ENCODE data around the gene ZNF436. TPM values are rescaled to one million over a fixed set of nuclear protein-coding genes. Genes with fewer than 3 reads are reported as not detected.
A peak's percentile ranks its signal among the peaks of the same experiment; 100 is the strongest.

ZNF436 gene
- 1 to 10 TPM; 6.2 to 9.6 TPM for polyA plus RNA-seq

DNA sequence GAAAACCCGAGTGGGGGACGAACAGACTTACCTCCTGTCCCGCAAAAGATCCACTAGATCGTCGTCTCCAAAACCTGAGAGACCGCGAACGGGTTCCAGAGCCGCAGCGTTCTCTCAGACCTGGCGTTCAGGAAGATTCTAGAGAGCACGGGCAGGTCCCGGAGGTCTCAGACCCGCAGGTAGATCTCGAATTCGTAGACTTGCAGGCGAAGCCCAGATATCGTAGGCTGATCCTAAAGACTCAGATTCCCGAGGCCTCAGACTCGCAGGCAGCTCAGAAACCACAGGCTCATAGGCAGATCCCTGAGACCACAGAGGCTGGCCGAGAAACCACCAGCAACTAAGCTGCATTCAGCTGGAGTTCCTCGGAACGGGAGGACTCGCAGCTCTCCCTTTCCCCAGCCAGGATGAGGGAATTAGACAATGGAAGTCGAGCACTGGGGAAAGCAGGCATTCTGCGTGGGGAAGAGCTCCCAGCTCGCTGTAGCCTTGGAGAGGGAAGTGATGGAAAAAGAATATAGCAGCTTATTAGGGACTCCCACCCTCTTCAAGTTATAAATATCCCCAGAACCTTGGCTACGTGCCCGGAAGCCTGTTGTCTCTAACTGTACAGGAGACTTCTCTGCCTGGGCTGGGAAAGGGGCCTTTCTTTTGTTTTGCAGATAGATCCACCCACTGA is at the start of gene ZNF436:
Gene ZNF436, minus strand, starts transcription at position 502 of the 679 bp plus-strand sequence. CDS start 1,831 bp downstream, outside the sequence.
- H3K4me1 ChIP-seq (ENCODE audit: control insufficient read depth in 2 of 2, insufficient read depth in 2 of 2, low read length in 1 of 2): peaks cover 7 to 14% of the 10 kb centered on the region in 2 donors
- H3K4me3 ChIP-seq (ENCODE audit: low read depth in 1 of 2, low read length in 2 of 2): peak within 1 kb of the TSS; percentile 84 to 95
- H3K36me3 ChIP-seq (ENCODE audit: control insufficient read depth in 2 of 2, insufficient read depth in 2 of 2, low read length in 1 of 2): no peaks in the 10 kb centered on the region
- 1% methylated on average over 29 of the region's 29 CpGs for WGBS, 2 donors
- no peaks in the 10 kb centered on the region for H3K27me3 ChIP-seq (ENCODE audit: control insufficient read depth in 1 of 2, insufficient read depth in 2 of 2, low read length in 2 of 2)
- peaks cover 0 to 1% of the 10 kb centered on the region in 2 donors for H3K9me3 ChIP-seq (ENCODE audit: control insufficient read depth in 2 of 2, insufficient read depth in 1 of 2, low read depth in 1 of 2, low read length in 1 of 2)
- peak within 1 kb of the TSS; percentile 93 to 99 for H3K27ac ChIP-seq (ENCODE audit: low read depth in 2 of 2, low read length in 1 of 2)

- Histone ChIP-seq H3K4me1 (ENCODE audit: control insufficient read depth in 2 of 2, insufficient read depth in 2 of 2, low read length in 1 of 2) (peaks cover 0 to 13% of the 10 kb centered on the region in 2 donors), H3K27me3 (ENCODE audit: control insufficient read depth in 1 of 2, insufficient read depth in 2 of 2, low read length in 2 of 2) (no peaks in the 10 kb centered on the region), H3K4me3 (ENCODE audit: low read depth in 1 of 2, low read length in 2 of 2) (no peak overlapping the region), H3K9me3 (ENCODE audit: control insufficient read depth in 2 of 2, insufficient read depth in 1 of 2, low read depth in 1 of 2, low read length in 1 of 2) (no peaks in the 10 kb centered on the region), H3K36me3 (ENCODE audit: control insufficient read depth in 2 of 2, insufficient read depth in 2 of 2, low read length in 1 of 2) (peaks cover 0 to 3% of the 10 kb centered on the region in 2 donors), H3K27ac (ENCODE audit: low read depth in 2 of 2, low read length in 1 of 2) (no peak overlapping the region)
- WGBS, 2 donors: 69 to 87% methylated on average over 6 of the region's 6 CpGs
Observed at GRCh38 chr1:23419180-23419579, 49.5 kb upstream of the ZNF436 start.

- H3K9me3 ChIP-seq (ENCODE audit: control insufficient read depth in 2 of 2, insufficient read depth in 1 of 2, low read depth in 1 of 2, low read length in 1 of 2): no peaks in the 10 kb centered on the region
- H3K4me3 ChIP-seq (ENCODE audit: low read depth in 1 of 2, low read length in 2 of 2): no peak overlapping the region
- H3K27me3 ChIP-seq (ENCODE audit: control insufficient read depth in 1 of 2, insufficient read depth in 2 of 2, low read length in 2 of 2): no peaks in the 10 kb centered on the region
- H3K27ac ChIP-seq (ENCODE audit: low read depth in 2 of 2, low read length in 1 of 2): no peak overlapping the region
- H3K4me1 ChIP-seq (ENCODE audit: control insufficient read depth in 2 of 2, insufficient read depth in 2 of 2, low read length in 1 of 2): peaks cover 0 to 8% of the 10 kb centered on the region in 2 donors
- WGBS, 2 donors: 58 to 72% methylated on average over 3 of the region's 3 CpGs
- H3K36me3 ChIP-seq (ENCODE audit: control insufficient read depth in 2 of 2, insufficient read depth in 2 of 2, low read length in 1 of 2): peaks cover 0 to 3% of the 10 kb centered on the region in 2 donors
Observed at GRCh38 chr1:23417570-23417969, 47.9 kb upstream of the ZNF436 start.

DNA sequence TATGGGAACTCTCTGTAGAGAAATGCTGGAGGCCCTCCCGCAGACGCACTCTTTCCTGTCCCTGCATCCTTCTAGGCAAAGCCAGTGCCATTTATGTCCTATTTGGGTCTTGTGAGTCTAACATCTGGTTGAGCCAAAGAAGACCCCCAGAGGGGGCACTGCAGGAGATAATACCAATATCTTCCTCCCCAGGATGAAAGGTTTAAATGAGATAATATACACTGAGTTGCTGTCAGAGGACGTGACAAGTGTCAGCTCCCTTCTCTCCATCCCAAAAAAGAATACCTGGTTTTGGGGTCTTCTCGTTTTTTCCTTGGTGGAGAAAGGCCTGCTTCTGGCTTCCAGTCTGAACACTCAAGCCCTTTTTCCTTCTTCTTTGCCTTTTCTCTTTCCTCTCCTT is 47.3 kb upstream of the ZNF436 start:
- Histone ChIP-seq H3K27me3 (ENCODE audit: control insufficient read depth in 1 of 2, insufficient read depth in 2 of 2, low read length in 2 of 2) (no peaks in the 10 kb centered on the region), H3K9me3 (ENCODE audit: control insufficient read depth in 2 of 2, insufficient read depth in 1 of 2, low read depth in 1 of 2, low read length in 1 of 2) (no peaks in the 10 kb centered on the region), H3K27ac (ENCODE audit: low read depth in 2 of 2, low read length in 1 of 2) (no peak overlapping the region), H3K4me3 (ENCODE audit: low read depth in 1 of 2, low read length in 2 of 2) (no peak overlapping the region), H3K36me3 (ENCODE audit: control insufficient read depth in 2 of 2, insufficient read depth in 2 of 2, low read length in 1 of 2) (peaks cover 0 to 3% of the 10 kb centered on the region in 2 donors), H3K4me1 (ENCODE audit: control insufficient read depth in 2 of 2, insufficient read depth in 2 of 2, low read length in 1 of 2) (peaks cover 0 to 3% of the 10 kb centered on the region in 2 donors)
- WGBS, 2 donors: 90 to 91% methylated on average over 4 of the region's 4 CpGs

DNA sequence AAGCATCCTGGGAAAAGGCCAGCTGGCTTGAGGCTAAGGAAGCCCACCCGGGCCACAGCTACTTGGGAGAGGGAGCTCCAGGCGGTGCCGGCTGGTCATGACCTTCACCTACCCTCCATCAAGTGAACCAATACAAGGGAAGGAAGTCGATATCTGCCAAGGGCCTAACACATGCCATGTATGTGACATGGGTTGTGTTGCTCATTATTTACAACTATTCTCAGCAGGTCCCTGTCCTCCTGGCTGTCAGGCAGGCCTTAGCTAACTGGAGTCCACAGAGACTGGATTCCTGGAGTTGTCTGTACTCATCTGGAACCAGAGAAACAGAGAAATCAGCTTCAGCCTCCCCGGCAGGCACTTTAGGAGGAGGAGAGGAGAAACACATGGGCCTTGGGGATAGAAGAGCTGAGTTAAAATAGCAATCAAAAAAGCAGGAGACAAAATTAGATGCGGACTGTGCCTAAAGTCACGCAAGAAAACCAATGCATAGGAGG is 39.2 kb upstream of the ZNF436 start:
- Histone ChIP-seq H3K27me3 (ENCODE audit: control insufficient read depth in 1 of 2, insufficient read depth in 2 of 2, low read length in 2 of 2) (no peaks in the 10 kb centered on the region), H3K4me1 (ENCODE audit: control insufficient read depth in 2 of 2, insufficient read depth in 2 of 2, low read length in 1 of 2) (peaks cover 0 to 3% of the 10 kb centered on the region in 2 donors), H3K36me3 (ENCODE audit: control insufficient read depth in 2 of 2, insufficient read depth in 2 of 2, low read length in 1 of 2) (peaks cover 3 to 5% of the 10 kb centered on the region in 2 donors), H3K9me3 (ENCODE audit: control insufficient read depth in 2 of 2, insufficient read depth in 1 of 2, low read depth in 1 of 2, low read length in 1 of 2) (no peaks in the 10 kb centered on the region), H3K4me3 (ENCODE audit: low read depth in 1 of 2, low read length in 2 of 2) (no peak overlapping the region), H3K27ac (ENCODE audit: low read depth in 2 of 2, low read length in 1 of 2) (no peak overlapping the region)
- WGBS, 2 donors: 75 to 87% methylated on average over 7 of the region's 7 CpGs

DNA sequence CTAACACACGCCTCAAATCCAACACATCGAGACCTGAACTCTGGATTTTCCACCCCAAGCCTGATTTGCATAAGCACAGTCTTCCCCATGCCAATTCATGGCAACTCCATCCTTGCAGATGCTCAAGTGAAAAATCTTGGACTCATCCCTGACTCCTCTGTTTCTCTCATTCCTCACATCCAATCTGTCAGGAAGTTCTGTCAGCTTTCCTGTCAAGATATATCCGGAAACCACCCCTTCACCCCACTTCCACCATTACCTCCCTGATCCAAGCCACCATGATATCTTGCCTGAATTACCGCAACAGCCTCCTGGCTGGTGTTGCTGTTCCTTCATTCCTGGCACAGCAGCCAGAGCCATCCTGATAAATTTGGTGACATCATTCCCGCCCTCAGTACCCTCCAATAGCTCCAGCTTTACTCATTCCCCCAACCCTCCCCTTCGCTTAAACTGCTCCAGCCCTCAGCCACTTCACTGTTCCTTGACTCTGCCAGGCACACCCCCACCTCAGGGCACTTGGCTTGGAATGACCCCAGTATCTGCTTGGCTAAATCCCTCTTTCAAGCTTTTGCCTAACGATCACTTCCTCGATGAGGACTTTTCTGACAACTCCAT is 37.5 kb upstream of the ZNF436 start:
- peaks cover 0 to 11% of the 10 kb centered on the region in 2 donors for H3K4me1 ChIP-seq (ENCODE audit: control insufficient read depth in 2 of 2, insufficient read depth in 2 of 2, low read length in 1 of 2)

DNA sequence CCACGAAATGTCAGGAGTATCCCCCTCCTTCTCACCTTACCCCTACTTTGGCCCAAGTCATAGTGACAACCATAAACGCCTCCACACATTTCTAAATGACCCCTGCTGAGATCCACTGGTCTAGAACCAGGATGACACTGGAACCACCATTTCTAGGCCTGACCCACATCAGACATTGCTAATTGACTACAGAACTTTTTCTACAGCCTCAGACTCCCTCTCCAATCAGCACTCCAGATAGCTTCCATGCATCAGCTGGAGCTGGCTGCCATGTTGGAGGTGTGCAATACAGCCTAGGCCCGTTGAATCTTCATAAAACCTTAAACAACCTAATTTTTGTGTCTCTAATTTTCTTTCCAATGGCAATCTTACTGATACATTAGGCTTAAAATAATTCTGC is 36.3 kb upstream of the ZNF436 start:
- H3K27ac ChIP-seq (ENCODE audit: low read depth in 2 of 2, low read length in 1 of 2): no peak overlapping the region
- WGBS, 2 donors: 87 to 88% methylated on average over 3 of the region's 3 CpGs
- peaks cover 0 to 11% of the 10 kb centered on the region in 2 donors for H3K4me1 ChIP-seq (ENCODE audit: control insufficient read depth in 2 of 2, insufficient read depth in 2 of 2, low read length in 1 of 2)
- H3K36me3 ChIP-seq (ENCODE audit: control insufficient read depth in 2 of 2, insufficient read depth in 2 of 2, low read length in 1 of 2): peaks cover 3 to 5% of the 10 kb centered on the region in 2 donors
- H3K4me3 ChIP-seq (ENCODE audit: low read depth in 1 of 2, low read length in 2 of 2): no peak overlapping the region
- H3K9me3 ChIP-seq (ENCODE audit: control insufficient read depth in 2 of 2, insufficient read depth in 1 of 2, low read depth in 1 of 2, low read length in 1 of 2): no peaks in the 10 kb centered on the region
- H3K27me3 ChIP-seq (ENCODE audit: control insufficient read depth in 1 of 2, insufficient read depth in 2 of 2, low read length in 2 of 2): no peaks in the 10 kb centered on the region

More for the DNA sequence above, 37.5 kb upstream of the ZNF436 start:
- H3K27ac ChIP-seq (ENCODE audit: low read depth in 2 of 2, low read length in 1 of 2): peak overlapping the region in 1 of 2 donors; percentile 57
- H3K27me3 ChIP-seq (ENCODE audit: control insufficient read depth in 1 of 2, insufficient read depth in 2 of 2, low read length in 2 of 2): no peaks in the 10 kb centered on the region
- H3K9me3 ChIP-seq (ENCODE audit: control insufficient read depth in 2 of 2, insufficient read depth in 1 of 2, low read depth in 1 of 2, low read length in 1 of 2): no peaks in the 10 kb centered on the region
- H3K36me3 ChIP-seq (ENCODE audit: control insufficient read depth in 2 of 2, insufficient read depth in 2 of 2, low read length in 1 of 2): peaks cover 3 to 5% of the 10 kb centered on the region in 2 donors
- 61 to 69% methylated on average over 8 of the region's 8 CpGs for WGBS, 2 donors
- no peak overlapping the region for H3K4me3 ChIP-seq (ENCODE audit: low read depth in 1 of 2, low read length in 2 of 2)

DNA sequence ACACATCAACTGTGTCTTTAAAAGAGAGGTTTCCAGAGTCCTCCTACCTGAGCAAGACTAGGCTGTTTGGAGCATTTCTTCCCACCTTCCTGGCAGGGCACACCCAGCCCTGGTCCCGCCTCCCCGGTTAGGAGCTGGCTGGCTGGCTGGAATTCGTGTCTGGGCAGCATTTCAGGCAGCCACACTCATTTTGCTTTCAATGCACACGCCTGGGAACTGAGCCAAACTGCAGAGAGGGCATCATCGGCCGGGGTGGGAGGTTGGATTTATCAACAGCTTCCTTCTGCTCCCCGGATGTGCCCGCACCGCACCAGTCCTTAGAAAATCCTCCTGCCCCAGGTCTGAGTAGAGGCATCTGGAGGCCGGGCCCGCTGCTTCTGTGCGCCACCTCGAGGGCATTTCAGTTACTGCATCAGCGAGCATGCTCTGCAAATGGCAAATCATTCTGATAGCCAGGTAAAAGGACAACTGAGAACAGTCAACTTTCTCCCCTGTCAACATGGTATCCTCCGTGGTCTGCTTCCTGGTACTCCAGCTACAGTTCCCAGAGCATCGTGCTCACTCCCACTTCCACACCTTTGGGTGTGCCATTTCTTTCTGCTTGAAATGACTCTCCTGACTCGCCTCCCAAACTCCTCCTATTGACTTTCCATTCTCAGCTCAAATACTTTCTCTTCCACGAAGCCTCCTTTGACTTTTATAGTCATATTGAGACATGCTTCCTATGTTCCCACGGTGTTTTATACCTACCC is 34.3 kb upstream of the ZNF436 start:
- 6% methylated on average over 19 of the region's 19 CpGs for WGBS, 2 donors
- H3K27ac ChIP-seq (ENCODE audit: low read depth in 2 of 2, low read length in 1 of 2): peak overlapping the region; percentile 73 to 75
- peaks cover 3 to 5% of the 10 kb centered on the region in 2 donors for H3K36me3 ChIP-seq (ENCODE audit: control insufficient read depth in 2 of 2, insufficient read depth in 2 of 2, low read length in 1 of 2)
- peaks cover 0 to 11% of the 10 kb centered on the region in 2 donors for H3K4me1 ChIP-seq (ENCODE audit: control insufficient read depth in 2 of 2, insufficient read depth in 2 of 2, low read length in 1 of 2)
- no peak overlapping the region for H3K4me3 ChIP-seq (ENCODE audit: low read depth in 1 of 2, low read length in 2 of 2)
- H3K9me3 ChIP-seq (ENCODE audit: control insufficient read depth in 2 of 2, insufficient read depth in 1 of 2, low read depth in 1 of 2, low read length in 1 of 2): no peaks in the 10 kb centered on the region
- no peaks in the 10 kb centered on the region for H3K27me3 ChIP-seq (ENCODE audit: control insufficient read depth in 1 of 2, insufficient read depth in 2 of 2, low read length in 2 of 2)

GRCh38 chr1:23403355-23403734 is 33.7 kb upstream of the ZNF436 start:
- H3K4me3 ChIP-seq (ENCODE audit: low read depth in 1 of 2, low read length in 2 of 2): no peak overlapping the region
- peak overlapping the region; percentile 67 to 75 for H3K27ac ChIP-seq (ENCODE audit: low read depth in 2 of 2, low read length in 1 of 2)
- H3K27me3 ChIP-seq (ENCODE audit: control insufficient read depth in 1 of 2, insufficient read depth in 2 of 2, low read length in 2 of 2): no peaks in the 10 kb centered on the region
- H3K4me1 ChIP-seq (ENCODE audit: control insufficient read depth in 2 of 2, insufficient read depth in 2 of 2, low read length in 1 of 2): peaks cover 0 to 11% of the 10 kb centered on the region in 2 donors
- WGBS, 2 donors: 52 to 71% methylated on average over 4 of the region's 4 CpGs
- peaks cover under 1% of the 10 kb centered on the region in 2 donors for H3K36me3 ChIP-seq (ENCODE audit: control insufficient read depth in 2 of 2, insufficient read depth in 2 of 2, low read length in 1 of 2)
- H3K9me3 ChIP-seq (ENCODE audit: control insufficient read depth in 2 of 2, insufficient read depth in 1 of 2, low read depth in 1 of 2, low read length in 1 of 2): no peaks in the 10 kb centered on the region

All from esophagus (tissue), 2 donors.